ENCODE measurements around the gene DPEP2. TPM values are rescaled to one million over a fixed set of nuclear protein-coding genes. Genes with fewer than 3 reads are reported as not detected.

The DPEP2 gene
- total RNA-seq, 1 experiment from 2014 or later: not detected

GRCh38 chr16:67971111-67971510, 28.2 kb downstream of the DPEP2 start:
- H3K4me1 ChIP-seq (ENCODE audit: control insufficient read depth in 1 of 2, insufficient read depth in 2 of 2, low read length in 2 of 2): peaks cover 15 to 21% of the 10 kb centered on the region in 2 experiments
- H3K4me3 ChIP-seq (replicated peaks in 1 of 2; ENCODE audit: low read depth in 1 of 2, low read length in 2 of 2): no peak overlapping the region
- H3K27me3 ChIP-seq (ENCODE audit: insufficient read depth, low read length): no peaks in the 10 kb centered on the region
- RAD21 ChIA-PET (ENCODE audit: low non-redundant PET in 1 of 2, low total read pairs in 2 of 2, uncharacterized antibody in 2 of 2, unreplicated experiment in 2 of 2): no interaction called here
- H3K4me2 ChIP-seq (ENCODE audit: low read length): no peak overlapping the region
- no peak overlapping the region for H3K9ac ChIP-seq (ENCODE audit: low read length)
- H4K20me1 ChIP-seq (ENCODE audit: insufficient read depth): no peaks in the 10 kb centered on the region
- no TSS peak for BruUV-seq (replicated peaks)
- H3K27ac ChIP-seq (ENCODE audit: low read depth, low read length): no peak overlapping the region
- POLR2A ChIA-PET: no interaction called here
- TF ChIP-seq CTCF (IDR thresholded peaks at IDR 0.05 in 2 of 3, conservative IDR thresholded peaks at IDR 0.05 in 1 of 3; ENCODE audit: borderline replicate concordance in 1 of 3, insufficient read depth in 1 of 3, low read depth in 2 of 3, low read length in 2 of 3) (no peak), ELF1 (IDR thresholded peaks at IDR 0.05; ENCODE audit: borderline replicate concordance, low read depth) (no peak), YY1 (IDR thresholded peaks at IDR 0.05; ENCODE audit: extremely low read depth, insufficient replicate concordance, low read depth, low read length) (no peak), TCF7L2 (IDR thresholded peaks at IDR 0.05; ENCODE audit: borderline replicate concordance, extremely low read depth, insufficient read depth, insufficient read length) (no peak), CBX3 (IDR thresholded peaks at IDR 0.05; ENCODE audit: low read depth) (no peak), REST (IDR thresholded peaks at IDR 0.05; ENCODE audit: low read depth) (no peak)
- H3K9me3 ChIP-seq (ENCODE audit: control insufficient read depth in 1 of 2, insufficient read depth in 1 of 2, low read depth in 1 of 2, low read length in 2 of 2): no peaks in the 10 kb centered on the region
- H3K9me2 ChIP-seq (ENCODE audit: insufficient read depth): no peaks in the 10 kb centered on the region
- peaks cover 22% of the 10 kb centered on the region for H3K79me2 ChIP-seq (ENCODE audit: insufficient read depth, low read length)
- ATAC-seq: no peak
- CTCF ChIA-PET: no interaction called here
- no peak overlapping the region for H2AFZ ChIP-seq (ENCODE audit: low read depth, low read length, poor library complexity, severe bottlenecking)
- DNase-seq (ENCODE audit: low read depth, low spot score): no peak
- intact Hi-C loops (cut with micrococcal nuclease): no loop called here
- no peaks in the 10 kb centered on the region for H3K36me3 ChIP-seq (ENCODE audit: control insufficient read depth in 1 of 2, insufficient read depth in 2 of 2, low read length in 2 of 2)
